ENCODE measurements around the gene CNOT1.
"Not testable (repeated sequence)": the region's sequence is repeated elsewhere in the genome, so short reads cannot be mapped to it uniquely, and the experiment has no call there.

CNOT1 gene

GRCh38 chr16:58629733-58630640 lies at the start of gene CNOT1:
Gene CNOT1 (minus strand): TSS chr16:58629826. CDS start chr16:58599337, 30,489 bp downstream.
- peak; percentile 97 for DNase-seq

- no peak for DNase-seq
Measured at GRCh38 chr16:58678716-58679115, 49.1 kb upstream of the CNOT1 start.

- no peak for DNase-seq
Measured at GRCh38 chr16:58678269-58678668, 48.6 kb upstream of the CNOT1 start.

GRCh38 chr16:58670946-58671583 lies 41.4 kb upstream of the CNOT1 start:
- no peak for DNase-seq

- DNase-seq: no peak
Measured at GRCh38 chr16:58670177-58670576, 40.6 kb upstream of the CNOT1 start.

- DNase-seq: no peak
Measured at GRCh38 chr16:58665200-58665599, 35.6 kb upstream of the CNOT1 start.

GRCh38 chr16:58661199-58661830 lies 31.7 kb upstream of the CNOT1 start:
- DNase-seq: no peak

GRCh38 chr16:58659911-58660310 lies 30.3 kb upstream of the CNOT1 start:
- DNase-seq: not testable (repeated sequence)

- DNase-seq: no peak
Measured at GRCh38 chr16:58658796-58659211, 29.2 kb upstream of the CNOT1 start.

GRCh38 chr16:58656899-58657298 lies 27.3 kb upstream of the CNOT1 start:
- no peak for DNase-seq

- no peak for DNase-seq
Measured at GRCh38 chr16:58655215-58655596, 25.6 kb upstream of the CNOT1 start.

GRCh38 chr16:58654560-58655214 lies 25.1 kb upstream of the CNOT1 start:
- no peak for DNase-seq

- DNase-seq: no peak
Measured at GRCh38 chr16:58652741-58653140, 23.1 kb upstream of the CNOT1 start.

GRCh38 chr16:58651965-58652348 lies 22.3 kb upstream of the CNOT1 start:
- no peak for DNase-seq

- DNase-seq: no peak
Measured at GRCh38 chr16:58649707-58650106, 20.1 kb upstream of the CNOT1 start.

- DNase-seq: no peak
Measured at GRCh38 chr16:58647107-58647506, 17.5 kb upstream of the CNOT1 start.

- DNase-seq: no peak
Measured at GRCh38 chr16:58644765-58645487, 15.3 kb upstream of the CNOT1 start.

- no peak for DNase-seq
Measured at GRCh38 chr16:58644108-58644507, 14.5 kb upstream of the CNOT1 start.

GRCh38 chr16:58640949-58641348 lies 11.3 kb upstream of the CNOT1 start:
- no peak for DNase-seq

- DNase-seq: no peak
Measured at GRCh38 chr16:58639836-58640235, 10.2 kb upstream of the CNOT1 start.

- no peak for DNase-seq
Measured at GRCh38 chr16:58639230-58639629, 9.6 kb upstream of the CNOT1 start.
